Measurements from ENCODE around the gene C14orf119.

Gene C14orf119

GRCh38 chr14:23149745-23150144 is 54.4 kb downstream of the C14orf119 start:
- no peak for DNase-seq (ENCODE audit: low spot score)
